ENCODE data around the gene ABL2. TPM values are rescaled to one million over a fixed set of nuclear protein-coding genes. Genes with fewer than 3 reads are reported as not detected.
A peak's percentile ranks its signal among the peaks of the same experiment; 100 is the strongest.

Gene ABL2
- total and polyA plus RNA-seq, 9 of the 15 experiments (the other 6 are each of a cell fraction or from before 2014, with no cell fraction given) = 1.4 to 15.0 (median 8.6) TPM

DNA sequence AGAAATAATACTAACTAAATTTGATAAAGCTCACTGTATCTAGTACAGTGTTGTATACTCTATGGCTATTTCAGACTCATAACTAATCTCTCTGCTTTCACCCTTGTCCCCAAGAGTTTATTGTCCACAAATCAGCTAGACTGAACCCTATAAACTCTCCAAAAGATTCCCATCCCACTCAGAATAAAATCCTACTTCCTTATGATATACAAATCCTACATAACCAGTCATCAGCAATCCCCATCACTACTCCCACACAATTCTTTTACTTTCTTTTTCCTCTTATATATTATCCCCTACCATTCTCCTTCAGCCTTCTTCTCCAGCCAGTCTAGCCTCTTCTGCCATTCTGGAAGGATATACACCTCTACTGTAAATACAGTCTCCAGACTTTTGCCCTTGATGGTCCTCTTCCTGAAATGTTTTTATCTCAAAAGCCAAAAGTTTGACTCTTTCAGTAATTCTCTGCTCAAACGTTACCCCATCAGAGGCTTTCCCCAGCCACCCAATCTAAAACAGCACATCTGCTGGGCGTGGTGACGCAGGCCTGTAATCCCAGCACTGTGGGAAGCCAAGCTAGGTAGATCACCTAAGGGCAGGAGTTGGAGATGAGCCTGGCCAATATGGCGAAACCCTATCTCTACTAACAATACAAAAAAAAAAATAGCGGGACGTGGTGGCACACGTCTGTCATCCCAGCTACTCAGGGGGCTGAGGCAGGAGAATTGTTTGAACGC is 41.6 kb downstream of the ABL2 start (continued):
- TF ChIP-seq, protein P1, sequence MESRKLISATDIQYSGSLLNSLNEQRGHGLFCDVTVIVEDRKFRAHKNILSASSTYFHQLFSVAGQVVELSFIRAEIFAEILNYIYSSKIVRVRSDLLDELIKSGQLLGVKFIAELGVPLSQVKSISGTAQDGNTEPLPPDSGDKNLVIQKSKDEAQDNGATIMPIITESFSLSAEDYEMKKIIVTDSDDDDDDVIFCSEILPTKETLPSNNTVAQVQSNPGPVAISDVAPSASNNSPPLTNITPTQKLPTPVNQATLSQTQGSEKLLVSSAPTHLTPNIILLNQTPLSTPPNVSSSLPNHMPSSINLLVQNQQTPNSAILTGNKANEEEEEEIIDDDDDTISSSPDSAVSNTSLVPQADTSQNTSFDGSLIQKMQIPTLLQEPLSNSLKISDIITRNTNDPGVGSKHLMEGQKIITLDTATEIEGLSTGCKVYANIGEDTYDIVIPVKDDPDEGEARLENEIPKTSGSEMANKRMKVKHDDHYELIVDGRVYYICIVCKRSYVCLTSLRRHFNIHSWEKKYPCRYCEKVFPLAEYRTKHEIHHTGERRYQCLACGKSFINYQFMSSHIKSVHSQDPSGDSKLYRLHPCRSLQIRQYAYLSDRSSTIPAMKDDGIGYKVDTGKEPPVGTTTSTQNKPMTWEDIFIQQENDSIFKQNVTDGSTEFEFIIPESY (CRISPR knock-in tag; IDR thresholded peaks at IDR 0.05) = peak; percentile 63; the same call in 1 of the 2 replicates
- TF ChIP-seq SMARCE1 (IDR thresholded peaks at IDR 0.05) = no peak

DNA sequence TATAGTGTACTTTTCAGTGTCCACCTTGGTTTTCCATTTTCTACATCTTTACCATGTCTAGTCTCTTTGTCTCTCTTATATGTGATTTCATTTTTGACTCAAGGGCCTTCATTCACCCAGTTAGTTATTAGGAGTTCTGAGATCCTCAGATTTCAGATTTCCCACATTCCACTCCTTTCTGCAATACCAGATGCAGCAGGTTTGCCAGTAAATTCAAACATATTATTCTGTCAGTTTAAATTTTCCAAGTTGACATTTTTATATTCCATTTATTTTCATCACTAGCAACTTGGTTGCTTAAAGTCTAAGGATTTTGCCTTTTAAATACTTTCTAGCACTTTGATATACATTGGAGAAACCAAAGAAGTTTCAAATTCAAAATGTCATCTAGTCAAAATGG is 42.4 kb downstream of the ABL2 start:
- H3K36me3 ChIP-seq (ENCODE audit: control insufficient read depth, insufficient read depth, low read length) = no peaks in the 10 kb centered on the region

More for the DNA sequence above, 42.4 kb downstream of the ABL2 start:
- Histone ChIP-seq H3K9me1 (ENCODE audit: control insufficient read depth, insufficient read depth, low read length) (no peaks in the 10 kb centered on the region), H3K27me3 (ENCODE audit: control insufficient read depth in 2 of 2, insufficient read depth in 2 of 2, low read length in 2 of 2) (no peaks in the 10 kb centered on the region), H4K20me1 (replicated peaks; ENCODE audit: control insufficient read depth, insufficient read depth, low read length) (no peaks in the 10 kb centered on the region), H3K9me3 (replicated peaks; ENCODE audit: control insufficient read depth, insufficient read depth, low read depth, low read length) (no peaks in the 10 kb centered on the region), H3K79me2 (ENCODE audit: control insufficient read depth, insufficient read depth, low read length) (peaks cover 14% of the 10 kb centered on the region; the same call in 2 of the 3 replicates), H3K4me2 (ENCODE audit: insufficient read depth, low read length) (no peak overlapping the region), H3K9ac (ENCODE audit: insufficient read depth in 1 of 2, low read depth in 2 of 2, low read length in 2 of 2) (no peak overlapping the region), H3K4me3 (no peak overlapping the region), H3K4me1 (replicated peaks in 1 of 2; ENCODE audit: control insufficient read depth in 2 of 2, insufficient read depth in 2 of 2, low read length in 2 of 2) (peaks cover 7% of the 10 kb centered on the region in 2 experiments; a peak in 2 of 5 replicates), H2AFZ (ENCODE audit: low read depth, low read length) (no peak overlapping the region), H3K27ac (ENCODE audit: extremely low read depth, low read depth, low read length) (no peak overlapping the region)
- ATAC-seq (no peak), FAIRE-seq (no peak), DNase-seq (ENCODE audit: extremely low read depth in 1 of 4, low spot score in 3 of 4) (no peak)
- ChIA-PET CTCF (ENCODE audit: low intra/inter-chr PET ratio) (no interaction called here), POLR2A (no interaction called here)
- intact Hi-C loops (cut with micrococcal nuclease) (no loop called here), in situ Hi-C loops (cut with MboI) (no loop called here)
- TF ChIP-seq ZFP36 (IDR thresholded peaks at IDR 0.05; ENCODE audit: low read depth, low read length, partially characterized antibody) = no peak
- TF ChIP-seq ZBTB7A (IDR thresholded peaks at IDR 0.05; ENCODE audit: borderline replicate concordance, control insufficient read depth, low read depth, low read length) = no peak
- TF ChIP-seq ZNF212 (CRISPR knock-in tag; IDR thresholded peaks at IDR 0.05) = no peak
- TF ChIP-seq KLF16 (IDR thresholded peaks at IDR 0.05) = no peak
- TF ChIP-seq BCL6 (CRISPR knock-in tag; IDR thresholded peaks at IDR 0.05) = no peak
- TF ChIP-seq HDAC2 (IDR thresholded peaks at IDR 0.05) = no peak
- no peak for TF ChIP-seq NRF1 (conservative IDR thresholded peaks at IDR 0.05 in 1 of 2, IDR thresholded peaks at IDR 0.05 in 1 of 2)
- TF ChIP-seq RB1 (IDR thresholded peaks at IDR 0.05; ENCODE audit: low read depth) = no peak
- BruUV-seq (replicated peaks) = no TSS peak
